ENCODE measurements around the gene CCDC28A.

Gene CCDC28A

GRCh38 chr6:138809677-138810076 is 36.1 kb downstream of the CCDC28A start:
- CTCF ChIA-PET: interaction anchor here (0.6 kb wide), 1 partner anchor 154 kb away, joined by 4 read pairs; no protein-coding TSS in a partner anchor
- TF ChIP-seq ZNF707 (tag by site-specific recombination; IDR thresholded peaks at IDR 0.05) (peak; percentile 55; the same call in 1 of the 2 replicates), ZNF48 (tag by site-specific recombination; IDR thresholded peaks at IDR 0.05) (no peak), ZNF274 (IDR thresholded peaks at IDR 0.05; ENCODE audit: low read length) (no peak), ZNF274 (tag by site-specific recombination; IDR thresholded peaks at IDR 0.05; ENCODE audit: borderline replicate concordance) (no peak), ZNF692 (tag by site-specific recombination; IDR thresholded peaks at IDR 0.05) (no peak), ZNF843 (tag by site-specific recombination; IDR thresholded peaks at IDR 0.05) (no peak)
- TF ChIP-seq, protein P1, sequence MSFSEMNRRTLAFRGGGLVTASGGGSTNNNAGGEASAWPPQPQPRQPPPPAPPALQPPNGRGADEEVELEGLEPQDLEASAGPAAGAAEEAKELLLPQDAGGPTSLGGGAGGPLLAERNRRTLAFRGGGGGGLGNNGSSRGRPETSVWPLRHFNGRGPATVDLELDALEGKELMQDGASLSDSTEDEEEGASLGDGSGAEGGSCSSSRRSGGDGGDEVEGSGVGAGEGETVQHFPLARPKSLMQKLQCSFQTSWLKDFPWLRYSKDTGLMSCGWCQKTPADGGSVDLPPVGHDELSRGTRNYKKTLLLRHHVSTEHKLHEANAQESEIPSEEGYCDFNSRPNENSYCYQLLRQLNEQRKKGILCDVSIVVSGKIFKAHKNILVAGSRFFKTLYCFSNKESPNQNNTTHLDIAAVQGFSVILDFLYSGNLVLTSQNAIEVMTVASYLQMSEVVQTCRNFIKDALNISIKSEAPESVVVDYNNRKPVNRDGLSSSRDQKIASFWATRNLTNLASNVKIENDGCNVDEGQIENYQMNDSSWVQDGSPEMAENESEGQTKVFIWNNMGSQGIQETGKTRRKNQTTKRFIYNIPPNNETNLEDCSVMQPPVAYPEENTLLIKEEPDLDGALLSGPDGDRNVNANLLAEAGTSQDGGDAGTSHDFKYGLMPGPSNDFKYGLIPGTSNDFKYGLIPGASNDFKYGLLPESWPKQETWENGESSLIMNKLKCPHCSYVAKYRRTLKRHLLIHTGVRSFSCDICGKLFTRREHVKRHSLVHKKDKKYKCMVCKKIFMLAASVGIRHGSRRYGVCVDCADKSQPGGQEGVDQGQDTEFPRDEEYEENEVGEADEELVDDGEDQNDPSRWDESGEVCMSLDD (tag by site-specific recombination; IDR thresholded peaks at IDR 0.05): no peak
- H3K36me3 ChIP-seq (ENCODE audit: control insufficient read depth in 2 of 2, insufficient read depth in 1 of 2, low read length in 2 of 2): no peaks in the 10 kb centered on the region
- H3K4me3 ChIP-seq (ENCODE audit: low read depth, low read length): no peak overlapping the region
- no peaks in the 10 kb centered on the region for H3K9me3 ChIP-seq (ENCODE audit: control insufficient read depth, insufficient read depth, low read depth, low read length)
- H3K4me1 ChIP-seq (ENCODE audit: control insufficient read depth, insufficient read depth, low read length): peaks cover 12% of the 10 kb centered on the region
- POLR2A ChIA-PET: no interaction called here
- H3K27ac ChIP-seq (ENCODE audit: extremely low read depth, low read depth, low read length): no peak overlapping the region

DNA sequence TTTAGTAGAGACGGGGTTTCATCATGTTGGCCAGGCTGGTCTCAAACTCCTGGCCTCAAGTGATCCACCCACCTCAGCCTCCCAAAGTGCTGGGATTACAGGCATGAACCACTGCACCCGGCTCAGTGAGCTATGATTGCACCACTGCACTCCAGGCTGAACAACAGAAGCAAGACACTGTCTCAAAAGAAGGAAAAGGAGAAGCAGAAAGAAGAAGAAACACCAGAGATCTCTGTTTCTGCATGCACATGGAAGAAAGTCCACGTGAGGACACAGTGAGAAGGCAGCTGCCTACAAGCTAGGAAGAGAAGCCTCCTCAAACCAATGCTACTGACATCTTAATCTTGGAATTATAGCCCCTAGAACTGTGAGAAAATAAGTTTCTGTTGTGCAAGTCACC is 38.3 kb downstream of the CCDC28A start:
- Histone ChIP-seq H3K27ac (ENCODE audit: extremely low read depth, low read depth, low read length) (no peak overlapping the region), H3K36me3 (ENCODE audit: control insufficient read depth in 2 of 2, insufficient read depth in 1 of 2, low read length in 2 of 2) (no peaks in the 10 kb centered on the region), H3K9me3 (ENCODE audit: control insufficient read depth, insufficient read depth, low read depth, low read length) (no peaks in the 10 kb centered on the region), H3K4me3 (ENCODE audit: low read depth, low read length) (no peak overlapping the region), H3K4me1 (ENCODE audit: control insufficient read depth, insufficient read depth, low read length) (peaks cover 13% of the 10 kb centered on the region)
- ChIA-PET CTCF (interaction anchor here (0.7 to 1.4 kb wide), 2 partner anchors 11 to 695 kb away, joined by 3 to 4 read pairs; no protein-coding TSS in a partner anchor), POLR2A (no interaction called here)
- TF ChIP-seq BCL11A (tag by site-specific recombination; IDR thresholded peaks at IDR 0.05; ENCODE audit: low read depth): no peak
- no peak for TF ChIP-seq ZNF664 (tag by site-specific recombination; IDR thresholded peaks at IDR 0.05)
- TF ChIP-seq ZBTB7A (tag by site-specific recombination; IDR thresholded peaks at IDR 0.05; ENCODE audit: low read depth): no peak
- TF ChIP-seq ZNF830 (tag by site-specific recombination; IDR thresholded peaks at IDR 0.05; ENCODE audit: low read depth): no peak
- no peak for TF ChIP-seq ZNF433 (tag by site-specific recombination; IDR thresholded peaks at IDR 0.05; ENCODE audit: low read depth)
- no peak for TF ChIP-seq HOXC10 (CRISPR knock-in tag; IDR thresholded peaks at IDR 0.05)
- TF ChIP-seq SP2 (tag by site-specific recombination; IDR thresholded peaks at IDR 0.05): no peak
- TF ChIP-seq MEIS1 (CRISPR knock-in tag; IDR thresholded peaks at IDR 0.05; ENCODE audit: borderline replicate concordance): no peak
- TF ChIP-seq ZSCAN5A (tag by site-specific recombination; IDR thresholded peaks at IDR 0.05): no peak
- TF ChIP-seq ZNF202 (tag by site-specific recombination; IDR thresholded peaks at IDR 0.05; ENCODE audit: borderline replicate concordance): no peak
- no peak for TF ChIP-seq ZNF426 (tag by site-specific recombination; IDR thresholded peaks at IDR 0.05)
- no peak for TF ChIP-seq ZNF169 (tag by site-specific recombination; IDR thresholded peaks at IDR 0.05)
- TF ChIP-seq ZNF560 (tag by site-specific recombination; IDR thresholded peaks at IDR 0.05; ENCODE audit: borderline replicate concordance): no peak
